IPS DF 19.7 (cell line): ENCODE measurements around the gene C1QTNF3.
"Not testable (repeated sequence)": the region's sequence is repeated elsewhere in the genome, so short reads cannot be mapped to it uniquely, and the experiment has no call there.

Source experiments
- DNase-seq: peaks from one replicate; pipeline ENCODE4 v3.0.0-alpha.2; 2013; ENCODE audit warnings: low read depth, low spot score

C1QTNF3 gene, protein sequence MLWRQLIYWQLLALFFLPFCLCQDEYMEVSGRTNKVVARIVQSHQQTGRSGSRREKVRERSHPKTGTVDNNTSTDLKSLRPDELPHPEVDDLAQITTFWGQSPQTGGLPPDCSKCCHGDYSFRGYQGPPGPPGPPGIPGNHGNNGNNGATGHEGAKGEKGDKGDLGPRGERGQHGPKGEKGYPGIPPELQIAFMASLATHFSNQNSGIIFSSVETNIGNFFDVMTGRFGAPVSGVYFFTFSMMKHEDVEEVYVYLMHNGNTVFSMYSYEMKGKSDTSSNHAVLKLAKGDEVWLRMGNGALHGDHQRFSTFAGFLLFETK

DNA sequence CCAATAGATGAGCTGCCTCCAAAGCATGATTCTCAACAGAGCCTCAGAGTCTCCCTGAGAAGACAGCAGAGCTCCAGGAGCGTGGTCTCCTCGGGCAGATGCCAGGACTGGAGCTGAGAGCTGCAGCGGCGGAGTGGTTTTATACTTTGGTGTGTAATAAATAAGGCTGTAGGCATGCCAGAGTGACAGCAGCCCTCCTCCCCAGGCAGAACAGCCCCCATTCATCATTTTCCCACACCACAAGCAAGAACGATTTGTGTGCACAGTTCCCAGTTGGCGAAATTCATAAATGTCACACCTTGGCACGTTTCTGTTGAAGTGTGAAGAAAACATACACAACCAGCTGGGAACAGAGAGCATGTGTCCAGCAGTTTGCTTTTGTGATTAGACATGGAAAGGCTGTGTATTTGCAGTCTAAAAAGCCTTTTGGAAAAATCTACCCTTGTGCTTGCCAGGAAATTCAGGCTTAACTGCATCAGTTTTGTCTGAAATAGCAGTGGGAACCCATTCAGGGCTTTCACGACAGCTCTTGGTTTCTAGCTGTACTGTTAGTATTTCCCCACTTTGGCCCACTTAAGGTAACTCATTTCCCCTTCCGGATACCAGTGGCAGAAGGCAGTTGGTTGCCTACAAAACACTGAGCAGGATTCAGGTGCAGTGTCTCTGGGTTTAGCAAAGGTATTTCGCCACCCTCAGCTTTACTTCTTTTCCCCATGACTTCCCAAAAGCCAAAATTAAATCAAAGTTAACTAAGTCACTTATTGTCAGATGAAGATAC is at the start of gene C1QTNF3:
Gene C1QTNF3, minus strand, starts transcription at position 115 of the 778 bp plus-strand sequence. Its CDS starts 88 bp downstream, at position 27.
- DNase-seq, result no peak

DNA sequence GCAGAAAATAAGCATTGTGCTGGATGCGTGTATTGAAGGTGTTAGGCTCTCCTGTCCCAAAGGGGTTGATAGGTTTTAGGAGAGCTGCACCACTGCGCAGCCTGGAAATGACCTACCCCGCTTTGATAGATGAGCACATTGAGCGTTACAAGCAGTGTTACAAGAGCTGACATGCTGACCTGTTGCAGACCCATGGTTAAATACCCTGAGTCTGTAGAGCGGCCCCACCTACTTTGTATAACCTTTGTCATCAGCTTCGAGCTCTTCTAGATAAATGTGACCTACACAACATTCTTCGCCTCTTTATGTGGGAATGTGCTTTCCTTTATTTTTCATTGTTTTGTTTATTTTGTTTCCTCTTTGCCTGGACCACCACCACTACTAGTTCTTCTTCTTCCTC is 48.0 kb upstream of the C1QTNF3 start:
- DNase-seq, result not testable (repeated sequence)

DNA sequence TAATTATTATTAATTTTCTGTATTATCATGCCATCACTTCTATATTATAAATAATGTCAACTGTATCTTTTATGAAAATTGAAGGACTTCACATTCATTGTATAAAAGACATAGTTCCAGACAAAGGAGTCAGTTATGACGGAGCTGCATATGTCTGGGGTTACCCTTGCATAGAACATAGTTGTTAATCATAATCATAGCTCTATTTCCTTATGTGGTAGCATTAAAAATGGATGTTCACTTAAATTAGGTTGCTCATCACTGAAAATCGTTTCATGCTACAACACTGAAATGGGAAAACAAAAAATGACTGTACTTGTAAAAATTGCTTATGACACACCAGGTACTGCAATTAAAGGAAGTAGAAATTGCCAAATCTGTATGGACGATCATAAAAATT is 46.8 kb upstream of the C1QTNF3 start:
- DNase-seq, result not testable (repeated sequence)

- DNase-seq, result not testable (repeated sequence)
Observed at GRCh38 chr5:34087728-34088127, 44.7 kb upstream of the C1QTNF3 start.

GRCh38 chr5:34083898-34084297 is 40.9 kb upstream of the C1QTNF3 start:
- DNase-seq, result not testable (repeated sequence)

DNA sequence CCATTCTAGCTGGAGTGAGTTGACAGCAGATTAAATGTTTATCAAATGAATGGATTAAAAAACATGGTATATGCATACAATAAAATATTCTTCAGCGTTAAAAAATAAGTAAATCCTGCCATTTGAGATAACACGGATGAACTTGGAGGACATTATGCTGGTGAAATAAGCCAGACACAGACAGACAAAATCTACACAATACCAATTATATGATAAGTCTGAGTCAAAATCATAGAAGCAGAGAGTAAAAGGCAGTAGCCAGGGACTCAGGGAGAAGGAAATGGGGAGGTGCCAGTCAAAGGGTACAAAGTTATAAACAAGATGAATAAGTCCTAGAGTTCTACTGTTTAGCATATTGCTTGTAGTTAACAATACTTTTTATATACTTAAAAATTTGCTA is 36.5 kb upstream of the C1QTNF3 start:
- DNase-seq, result not testable (repeated sequence)

GRCh38 chr5:34077636-34078035 is 34.6 kb upstream of the C1QTNF3 start:
- DNase-seq, result not testable (repeated sequence)

GRCh38 chr5:34076719-34077364 is 33.8 kb upstream of the C1QTNF3 start:
- not testable (repeated sequence) for DNase-seq

DNA sequence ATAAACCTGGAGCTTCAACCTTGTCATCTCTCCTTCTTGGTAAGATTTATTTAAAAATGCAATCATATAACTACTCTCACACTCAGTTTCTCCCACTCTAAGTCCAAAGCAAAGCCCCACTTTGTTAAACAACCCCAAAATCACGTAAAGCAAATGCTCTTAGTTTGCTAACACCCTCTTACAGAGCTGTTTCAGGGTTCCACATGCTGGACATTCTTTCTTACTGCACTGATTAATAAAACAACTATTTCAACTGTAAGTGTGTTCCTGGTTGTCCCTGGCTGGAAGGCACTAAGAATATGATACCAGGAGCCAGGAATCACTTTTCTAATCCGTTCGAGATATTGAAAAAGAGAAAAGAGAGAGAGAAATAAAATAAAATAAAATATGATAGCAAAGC is 31.5 kb upstream of the C1QTNF3 start:
- DNase-seq, result not testable (repeated sequence)

DNA sequence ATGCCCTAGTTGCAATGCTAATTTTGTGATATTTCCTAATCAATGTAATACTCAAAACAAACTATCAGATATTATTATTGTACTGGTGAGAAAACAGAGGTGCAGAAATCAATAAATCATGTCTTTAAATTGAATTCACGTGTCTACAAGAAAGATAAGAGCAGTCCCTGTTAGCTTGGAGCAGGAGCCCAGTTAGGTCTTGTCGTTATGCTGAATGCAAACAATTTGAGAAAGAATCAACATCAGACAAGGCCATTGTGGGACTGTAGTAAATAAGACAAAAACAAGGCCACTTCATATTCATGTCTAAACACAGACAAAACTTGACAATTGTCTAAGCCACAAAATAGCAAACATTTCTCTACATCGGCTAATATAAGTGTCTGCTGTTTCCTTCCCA is 31.1 kb upstream of the C1QTNF3 start:
- DNase-seq, result not testable (repeated sequence)

DNA sequence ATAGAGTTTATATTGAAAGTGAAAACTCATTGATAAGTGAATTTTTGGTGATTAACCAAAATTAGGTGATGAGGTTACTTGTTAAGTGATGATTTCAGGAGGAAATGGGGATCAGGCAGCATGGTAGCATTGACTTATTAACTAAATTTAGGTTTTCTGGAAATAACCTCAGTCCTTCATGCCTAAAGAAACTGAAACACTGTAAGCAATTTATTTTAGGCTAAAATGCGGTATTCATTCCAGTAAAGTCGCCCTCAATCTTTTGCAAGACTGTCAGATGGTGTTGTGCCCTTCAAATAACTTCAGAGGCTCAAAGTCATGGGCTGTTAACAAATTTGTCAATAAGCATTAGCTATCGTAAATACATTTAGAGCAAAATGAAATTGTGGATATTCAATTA is 27.6 kb upstream of the C1QTNF3 start:
- not testable (repeated sequence) for DNase-seq

- no peak for DNase-seq
Observed at GRCh38 chr5:34064656-34065055, 21.6 kb upstream of the C1QTNF3 start.

GRCh38 chr5:34062419-34062818 is 19.4 kb upstream of the C1QTNF3 start:
- DNase-seq, result no peak

- no peak for DNase-seq
Observed at GRCh38 chr5:34061993-34062392, 19.0 kb upstream of the C1QTNF3 start.

GRCh38 chr5:34059977-34060376 is 17.0 kb upstream of the C1QTNF3 start:
- DNase-seq, result no peak

DNA sequence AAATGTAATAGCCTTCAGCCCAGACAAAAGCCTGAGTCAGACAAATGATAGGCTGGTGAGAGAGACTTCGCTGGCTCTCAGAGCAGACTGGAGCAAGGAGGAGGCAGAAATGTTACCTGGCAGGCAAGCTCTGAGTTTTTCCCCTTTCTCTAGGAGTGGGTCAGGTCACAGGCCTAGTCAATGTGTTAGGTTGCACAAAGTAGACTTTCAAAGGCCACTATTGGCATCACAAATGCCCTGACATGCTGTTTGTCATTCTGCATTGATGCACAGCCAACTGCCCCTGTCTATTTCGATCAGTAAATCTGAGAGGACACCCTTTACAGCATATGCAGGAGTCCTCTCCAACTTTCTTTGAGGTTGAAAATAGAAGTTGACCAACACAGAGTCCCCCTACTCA is 15.5 kb upstream of the C1QTNF3 start:
- no peak for DNase-seq

DNA sequence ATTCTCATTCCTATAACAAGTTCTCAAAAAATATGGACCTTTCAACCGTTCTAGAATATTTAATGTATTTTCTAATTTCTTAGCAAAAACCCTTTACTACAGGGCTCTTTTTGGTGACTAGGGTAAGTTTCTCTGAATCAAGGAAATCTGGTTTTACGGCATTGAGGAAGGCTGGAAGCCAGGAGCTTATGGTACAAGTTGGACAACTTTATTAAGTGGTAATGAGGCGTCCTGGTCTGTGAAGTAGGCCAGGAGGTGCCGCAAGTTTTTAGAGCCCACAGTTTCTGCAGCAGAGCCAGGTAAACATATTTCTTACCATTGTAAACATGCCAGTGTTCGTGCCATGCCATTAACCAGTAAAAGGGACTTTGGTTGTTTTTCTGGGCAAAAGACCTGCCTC is 14.6 kb upstream of the C1QTNF3 start:
- DNase-seq, result no peak

DNA sequence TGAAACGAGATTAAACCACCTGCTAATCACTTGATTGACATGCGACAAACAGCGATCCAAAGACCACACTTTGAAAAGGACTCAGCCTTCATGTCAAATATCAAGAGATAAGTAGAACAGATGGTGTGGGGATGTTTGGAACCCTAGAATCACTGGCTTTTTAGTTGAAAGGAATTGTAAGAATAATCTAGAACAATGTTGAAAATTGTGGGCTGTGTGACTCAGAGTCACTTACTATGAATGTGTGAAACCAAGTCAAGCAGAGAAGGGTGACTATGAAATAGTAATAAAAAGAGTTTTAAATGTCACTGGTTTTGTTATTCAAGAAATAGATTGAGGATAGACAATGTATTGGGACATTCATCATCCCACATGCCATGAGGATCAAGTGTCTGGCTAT is 14.1 kb upstream of the C1QTNF3 start:
- DNase-seq, result no peak

DNA sequence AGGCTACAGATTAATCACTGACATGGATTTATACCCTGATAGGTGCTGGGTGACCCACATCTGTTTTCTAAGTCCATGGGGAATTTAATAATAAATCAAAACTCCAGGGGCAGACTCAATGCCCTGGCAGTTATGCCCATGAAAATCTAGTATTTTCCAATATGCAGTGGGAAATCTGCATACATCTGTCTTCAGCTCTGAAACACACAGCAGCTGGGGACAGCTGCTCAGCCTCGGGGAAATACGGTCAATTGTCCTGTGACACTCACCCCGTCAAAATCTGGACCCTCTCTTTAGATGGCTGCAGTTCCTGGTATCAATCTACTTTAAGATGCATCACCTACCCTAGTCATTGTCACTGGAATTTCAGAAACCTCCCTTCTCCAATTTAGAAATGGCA is 12.7 kb upstream of the C1QTNF3 start:
- no peak for DNase-seq

GRCh38 chr5:34054400-34054729 is 11.4 kb upstream of the C1QTNF3 start:
- no peak for DNase-seq

DNA sequence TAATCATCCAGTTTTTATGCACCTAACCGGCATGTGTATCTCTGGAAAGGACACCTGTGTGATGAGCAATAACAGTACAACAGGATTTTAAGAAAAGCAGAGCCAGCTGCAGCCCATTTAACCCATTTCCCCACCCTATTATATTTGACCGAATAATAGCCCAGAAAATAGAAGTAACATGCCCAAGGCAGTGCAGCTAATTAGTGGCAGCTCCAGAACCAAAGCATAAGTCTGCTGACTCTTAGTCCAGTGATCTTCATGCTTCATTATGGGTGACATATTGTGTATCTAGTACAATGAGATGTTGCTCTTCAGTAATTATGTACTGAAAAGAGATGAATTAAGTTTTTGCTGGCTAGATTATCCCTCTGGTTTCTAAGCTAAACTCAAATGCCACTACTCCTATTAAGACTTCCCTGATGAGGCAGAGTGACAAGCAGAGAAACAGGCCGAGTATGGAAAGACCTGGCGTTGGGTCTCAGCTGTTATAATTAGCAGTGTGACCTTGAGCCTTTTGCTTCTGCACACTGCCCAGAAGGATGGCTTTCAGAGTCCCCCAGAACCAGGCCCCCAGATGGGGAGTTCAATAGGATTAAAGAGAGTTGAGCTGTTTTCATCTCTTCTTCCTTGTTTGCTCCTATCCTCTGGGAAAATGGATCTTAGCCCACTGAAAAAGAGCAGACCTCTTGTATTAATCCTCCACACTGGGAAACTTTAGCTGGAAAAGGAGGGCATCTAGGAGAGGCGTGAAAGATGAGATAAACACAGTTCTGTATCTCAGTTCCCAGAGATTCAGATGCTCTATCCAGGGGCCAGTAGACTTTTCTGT is 10.8 kb upstream of the C1QTNF3 start:
- no peak for DNase-seq

DNA sequence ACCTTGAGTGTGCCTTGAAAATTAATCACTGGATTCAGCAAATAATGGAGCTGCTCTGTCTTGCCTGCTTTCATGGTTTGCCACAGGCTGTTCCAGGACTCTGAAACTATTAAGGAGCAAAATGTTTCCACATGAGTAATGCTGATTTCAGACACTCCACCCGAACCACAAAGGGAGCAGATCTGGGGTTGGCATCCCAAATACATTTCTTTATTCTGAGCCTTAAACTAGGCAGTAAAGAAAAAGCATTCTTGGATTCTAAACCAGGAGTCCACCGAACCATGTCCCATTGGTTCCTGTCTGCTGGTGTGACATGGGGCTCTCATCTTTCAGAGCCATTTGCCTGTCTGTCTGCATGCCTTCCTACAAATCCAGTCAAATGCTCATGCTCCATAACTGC is 10.1 kb upstream of the C1QTNF3 start:
- DNase-seq, result no peak
